Measurements from ENCODE around the gene ARMH3.
"Not testable (repeated sequence)": the region's sequence is repeated elsewhere in the genome, so short reads cannot be mapped to it uniquely, and the experiment has no call there.

Gene ARMH3

GRCh38 chr10:102046095-102046494 is 9.9 kb downstream of the ARMH3 start:
- DNase-seq (ENCODE audit: low spot score), result no peak

- DNase-seq (ENCODE audit: low spot score), result no peak
Measured at GRCh38 chr10:102045292-102045691, 10.7 kb downstream of the ARMH3 start.

- DNase-seq (ENCODE audit: low spot score), result no peak
Measured at GRCh38 chr10:102040305-102041050, 15.5 kb downstream of the ARMH3 start.

- no peak for DNase-seq (ENCODE audit: low spot score)
Measured at GRCh38 chr10:102038410-102038809, 17.6 kb downstream of the ARMH3 start.

GRCh38 chr10:102035807-102036206 is 20.2 kb downstream of the ARMH3 start:
- not testable (repeated sequence) for DNase-seq (ENCODE audit: low spot score)

- DNase-seq (ENCODE audit: low spot score), result no peak
Measured at GRCh38 chr10:102033787-102034186, 22.2 kb downstream of the ARMH3 start.

- no peak for DNase-seq (ENCODE audit: low spot score)
Measured at GRCh38 chr10:102027261-102027660, 28.7 kb downstream of the ARMH3 start.

- no peak for DNase-seq (ENCODE audit: low spot score)
Measured at GRCh38 chr10:102024799-102025198, 31.2 kb downstream of the ARMH3 start.

GRCh38 chr10:102020938-102021337 is 35.0 kb downstream of the ARMH3 start:
- DNase-seq (ENCODE audit: low spot score), result no peak

GRCh38 chr10:102017295-102017694 is 38.7 kb downstream of the ARMH3 start:
- DNase-seq (ENCODE audit: low spot score), result no peak

GRCh38 chr10:102016416-102016815 is 39.6 kb downstream of the ARMH3 start:
- DNase-seq (ENCODE audit: low spot score), result no peak

GRCh38 chr10:102010961-102011360 is 45.0 kb downstream of the ARMH3 start:
- DNase-seq (ENCODE audit: low spot score), result no peak

GRCh38 chr10:102009801-102010425 is 46.1 kb downstream of the ARMH3 start:
- DNase-seq (ENCODE audit: low spot score), result peak; percentile 69

GRCh38 chr10:102007796-102008195 is 48.2 kb downstream of the ARMH3 start:
- DNase-seq (ENCODE audit: low spot score), result no peak

GRCh38 chr10:102007031-102007430 is 48.9 kb downstream of the ARMH3 start:
- DNase-seq (ENCODE audit: low spot score), result not testable (repeated sequence)

GRCh38 chr10:102004376-102004775 is 51.6 kb downstream of the ARMH3 start:
- DNase-seq (ENCODE audit: low spot score), result no peak

GRCh38 chr10:102003541-102003940 is 52.4 kb downstream of the ARMH3 start:
- DNase-seq (ENCODE audit: low spot score), result no peak

GRCh38 chr10:102001435-102002068 is 54.4 kb downstream of the ARMH3 start:
- DNase-seq (ENCODE audit: low spot score), result no peak

- DNase-seq (ENCODE audit: low spot score), result no peak
Measured at GRCh38 chr10:101997803-101998202, 58.2 kb downstream of the ARMH3 start.

GRCh38 chr10:101995451-101996063 is 60.4 kb downstream of the ARMH3 start:
- no peak for DNase-seq (ENCODE audit: low spot score)

GRCh38 chr10:101993651-101994200 is 62.2 kb downstream of the ARMH3 start:
- DNase-seq (ENCODE audit: low spot score), result no peak

- DNase-seq (ENCODE audit: low spot score), result no peak
Measured at GRCh38 chr10:101993221-101993620, 62.8 kb downstream of the ARMH3 start.

GRCh38 chr10:101987136-101987535 is 68.8 kb downstream of the ARMH3 start:
- no peak for DNase-seq (ENCODE audit: low spot score)
